Thoracic aorta (tissue), 2 donors: Measurements from ENCODE around the gene CD151. TPM values are rescaled to one million over a fixed set of nuclear protein-coding genes. Genes with fewer than 3 reads are reported as not detected.
A peak's percentile ranks its signal among the peaks of the same experiment; 100 is the strongest.

Experiments used
- ATAC-seq: fragments of 150-250 bp; one replicate; pipeline ENCODE4 v1.8.0; 2017; ENCODE audit warnings: low read depth; ENCODE audit not compliant: insufficient number of reproducible peaks, low FRiP score
- DNase-seq: peaks from one replicate; pipeline ENCODE4 v3.0.0-alpha.2; 2020; ENCODE audit warnings: low spot score
- H3K27ac ChIP-seq, 2 donors: fragments of 200-600 bp; sonication (generic); 1 replicate in 1 of 2; 2 replicates in 1 of 2; pipeline ENCODE4 v1.5.1; 2016; ENCODE audit warnings: mild to moderate bottlenecking in 2 of 2, moderate library complexity in 2 of 2
- H3K27me3 ChIP-seq: fragments of 200-600 bp; sonication (generic); replicated peaks from 2 replicates; pipeline ENCODE4 v1.6.0; 2016; ENCODE audit warnings: mild to moderate bottlenecking; ENCODE audit not compliant: insufficient read depth
- H3K36me3 ChIP-seq: fragments of 200-600 bp; sonication (generic); one replicate; pipeline ENCODE4 v1.5.1; 2016
- H3K4me1 ChIP-seq, 2 donors: fragments of 200-600 bp; sonication (generic); 1 replicate in 1 of 2; 2 replicates in 1 of 2; pipeline versions ENCODE4 v1.5.1 to v1.6.0; 2016; ENCODE audit warnings: low read depth in 2 of 2, mild to moderate bottlenecking in 1 of 2; ENCODE audit not compliant: control insufficient read depth in 1 of 2
- H3K4me3 ChIP-seq: fragments of 200-600 bp; sonication (generic); 2 replicates; pipeline ENCODE4 v1.5.1; 2016; ENCODE audit warnings: mild to moderate bottlenecking
- H3K9me3 ChIP-seq: fragments of 200-600 bp; sonication (generic); 2 replicates; pipeline ENCODE4 v1.5.1; 2016
- total RNA-seq, 2 donors: library from RNA; depleted of rRNA; stranded (reverse); fragments of >200 nt; gene quantifications; one replicate each; pipeline versions ENCODE4 v1.1.0 to v1.2.3, GENCODE V29; 2016
- TF ChIP-seq, protein P1 (sequence below): fragments of 200-600 bp; sonication (generic); IDR thresholded peaks from one replicate; pipeline ENCODE4 v1.5.1; 2019; ENCODE audit warnings: antibody characterized with exemption

Gene CD151
- total RNA-seq, 2 donors from 2014 or later, result 532 to 1,455 TPM

- Histone ChIP-seq H3K4me1 (peaks cover 0 to 7% of the 10 kb centered on the region in 2 donors), H3K9me3 (no peaks in the 10 kb centered on the region), H3K27me3 (no peaks in the 10 kb centered on the region), H3K27ac (no peak overlapping the region), H3K36me3 (no peaks in the 10 kb centered on the region), H3K4me3 (peak overlapping the region; percentile 31)
- TF ChIP-seq, protein P1, sequence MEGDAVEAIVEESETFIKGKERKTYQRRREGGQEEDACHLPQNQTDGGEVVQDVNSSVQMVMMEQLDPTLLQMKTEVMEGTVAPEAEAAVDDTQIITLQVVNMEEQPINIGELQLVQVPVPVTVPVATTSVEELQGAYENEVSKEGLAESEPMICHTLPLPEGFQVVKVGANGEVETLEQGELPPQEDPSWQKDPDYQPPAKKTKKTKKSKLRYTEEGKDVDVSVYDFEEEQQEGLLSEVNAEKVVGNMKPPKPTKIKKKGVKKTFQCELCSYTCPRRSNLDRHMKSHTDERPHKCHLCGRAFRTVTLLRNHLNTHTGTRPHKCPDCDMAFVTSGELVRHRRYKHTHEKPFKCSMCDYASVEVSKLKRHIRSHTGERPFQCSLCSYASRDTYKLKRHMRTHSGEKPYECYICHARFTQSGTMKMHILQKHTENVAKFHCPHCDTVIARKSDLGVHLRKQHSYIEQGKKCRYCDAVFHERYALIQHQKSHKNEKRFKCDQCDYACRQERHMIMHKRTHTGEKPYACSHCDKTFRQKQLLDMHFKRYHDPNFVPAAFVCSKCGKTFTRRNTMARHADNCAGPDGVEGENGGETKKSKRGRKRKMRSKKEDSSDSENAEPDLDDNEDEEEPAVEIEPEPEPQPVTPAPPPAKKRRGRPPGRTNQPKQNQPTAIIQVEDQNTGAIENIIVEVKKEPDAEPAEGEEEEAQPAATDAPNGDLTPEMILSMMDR, result no peak
- DNase-seq, result no peak
- ATAC-seq, result no peak
Measured at GRCh38 chr11:859394-860131, 26.8 kb downstream of the CD151 start.

DNA sequence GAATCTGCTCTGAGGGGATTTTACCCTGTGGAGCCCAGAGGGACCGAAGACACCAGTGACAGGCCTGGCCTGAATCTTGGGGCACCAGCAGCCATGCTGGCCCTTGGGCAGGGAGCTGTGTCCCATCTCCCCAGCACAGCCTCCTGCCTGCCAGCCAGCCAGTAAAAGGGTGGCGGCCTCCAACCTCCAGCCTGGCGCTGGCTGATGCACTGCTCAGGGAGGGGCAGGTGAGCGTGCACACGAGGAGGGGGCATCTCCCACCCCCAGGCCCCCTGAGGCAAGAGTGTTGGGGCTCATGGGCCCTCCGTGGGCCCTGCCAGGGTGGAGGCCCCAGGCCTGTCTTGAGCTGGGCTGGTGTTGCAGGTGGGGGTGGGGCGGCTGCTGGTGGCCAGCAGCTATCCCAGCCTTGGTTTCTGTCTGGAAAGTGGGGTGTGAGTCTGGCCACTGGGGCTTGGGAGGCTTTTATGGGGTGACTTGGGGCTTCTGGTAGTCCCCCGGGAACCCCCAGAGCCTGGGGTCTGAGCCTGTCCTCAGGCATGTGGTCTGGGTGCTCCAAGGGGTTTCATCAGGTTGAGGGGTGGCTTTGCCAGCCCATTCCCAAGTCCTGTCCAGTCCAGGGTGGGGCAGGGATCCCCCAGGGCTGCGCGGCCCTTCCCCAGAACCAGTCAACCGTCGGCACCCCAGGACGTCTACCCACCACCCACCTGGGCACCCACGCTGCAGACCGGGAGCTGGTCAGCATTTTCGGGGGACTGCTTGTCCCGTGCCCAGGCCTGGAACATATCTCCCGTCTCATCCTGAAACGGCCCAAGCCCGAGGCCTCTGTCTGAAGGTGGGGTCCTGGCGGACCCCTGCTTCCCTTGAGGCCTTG is 27.7 kb downstream of the CD151 start:
- ATAC-seq (no peak), DNase-seq (no peak)
- TF ChIP-seq, protein P1, result no peak
- Histone ChIP-seq H3K36me3 (no peaks in the 10 kb centered on the region), H3K9me3 (no peaks in the 10 kb centered on the region), H3K4me1 (peaks cover 0 to 7% of the 10 kb centered on the region in 2 donors), H3K27me3 (no peaks in the 10 kb centered on the region), H3K27ac (no peak overlapping the region), H3K4me3 (no peak overlapping the region)

DNA sequence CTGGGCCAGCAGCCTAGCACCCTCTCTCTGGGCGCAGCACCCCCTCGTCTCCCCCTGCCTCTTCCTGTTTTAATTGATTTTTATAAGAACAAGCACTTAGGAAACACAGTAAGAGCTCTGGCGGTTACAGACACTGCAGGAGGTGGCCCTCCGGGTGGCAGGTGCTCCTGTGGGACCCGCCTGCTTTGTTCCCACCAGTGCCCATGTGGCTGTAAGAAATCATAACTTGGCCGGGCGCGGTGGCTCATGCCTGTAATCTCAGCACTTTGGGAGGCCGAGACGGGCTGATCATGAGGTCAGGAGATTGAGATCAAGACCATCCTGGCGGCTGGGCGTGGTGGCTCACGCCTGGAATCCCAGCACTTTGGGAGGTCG is 28.3 kb downstream of the CD151 start:
- DNase-seq (no peak), ATAC-seq (no peak)
- H3K27me3 ChIP-seq, result no peaks in the 10 kb centered on the region
- peaks cover 6% of the 10 kb centered on the region for H3K36me3 ChIP-seq
- TF ChIP-seq, protein P1, result no peak
- H3K4me3 ChIP-seq, result no peak overlapping the region
- peaks cover 0 to 7% of the 10 kb centered on the region in 2 donors for H3K4me1 ChIP-seq
- H3K27ac ChIP-seq, result no peak overlapping the region
- H3K9me3 ChIP-seq, result no peaks in the 10 kb centered on the region

DNA sequence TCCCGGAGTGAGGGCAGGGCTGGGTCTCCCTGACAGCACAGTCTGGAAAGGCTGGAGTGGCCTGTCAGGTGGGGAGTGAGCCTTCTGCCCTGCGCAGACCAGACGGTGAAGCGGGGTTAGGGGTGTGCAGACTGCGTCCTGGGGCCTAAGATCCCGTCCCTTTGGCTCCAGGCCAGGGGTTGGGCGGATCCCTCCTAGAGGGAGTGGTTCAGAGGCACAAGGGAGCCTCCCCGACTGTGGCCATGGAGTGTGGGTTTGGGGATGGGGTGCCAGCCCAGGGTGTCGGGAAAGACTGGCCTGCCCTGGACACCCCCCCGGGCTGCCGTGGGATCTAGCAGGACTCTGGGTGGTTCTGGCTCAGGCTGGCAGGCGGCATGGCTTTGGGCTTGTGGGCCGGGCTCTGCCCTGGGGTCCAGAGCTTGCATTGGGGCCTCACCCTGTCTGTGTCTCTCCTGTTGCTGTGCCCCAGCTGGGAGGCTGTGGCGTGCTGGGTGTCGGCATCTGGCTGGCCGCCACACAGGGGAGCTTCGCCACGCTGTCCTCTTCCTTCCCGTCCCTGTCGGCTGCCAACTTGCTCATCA is 29.4 kb downstream of the CD151 start:
- H3K27ac ChIP-seq, result no peak overlapping the region
- H3K4me3 ChIP-seq, result no peak overlapping the region
- H3K27me3 ChIP-seq, result no peaks in the 10 kb centered on the region
- TF ChIP-seq, protein P1, result no peak
- no peak for ATAC-seq
- H3K9me3 ChIP-seq, result no peaks in the 10 kb centered on the region
- H3K4me1 ChIP-seq, result peaks cover 0 to 7% of the 10 kb centered on the region in 2 donors
- DNase-seq, result no peak
- H3K36me3 ChIP-seq, result peaks cover 6% of the 10 kb centered on the region

- H3K9me3 ChIP-seq, result no peaks in the 10 kb centered on the region
- peaks cover 6% of the 10 kb centered on the region for H3K36me3 ChIP-seq
- no peak for DNase-seq
- H3K27ac ChIP-seq, result no peak overlapping the region
- H3K4me1 ChIP-seq, result peaks cover 0 to 7% of the 10 kb centered on the region in 2 donors
- no peak overlapping the region for H3K4me3 ChIP-seq
- no peaks in the 10 kb centered on the region for H3K27me3 ChIP-seq
- no peak for ATAC-seq
- TF ChIP-seq, protein P1, result no peak
Measured at GRCh38 chr11:862696-863022, 29.9 kb downstream of the CD151 start.
